ENCODE measurements around the gene ABCC5.
A peak's percentile ranks its signal among the peaks of the same experiment; 100 is the strongest.
"Not testable (repeated sequence)": the region's sequence is repeated elsewhere in the genome, so short reads cannot be mapped to it uniquely, and the experiment has no call there.

Gene ABCC5

DNA sequence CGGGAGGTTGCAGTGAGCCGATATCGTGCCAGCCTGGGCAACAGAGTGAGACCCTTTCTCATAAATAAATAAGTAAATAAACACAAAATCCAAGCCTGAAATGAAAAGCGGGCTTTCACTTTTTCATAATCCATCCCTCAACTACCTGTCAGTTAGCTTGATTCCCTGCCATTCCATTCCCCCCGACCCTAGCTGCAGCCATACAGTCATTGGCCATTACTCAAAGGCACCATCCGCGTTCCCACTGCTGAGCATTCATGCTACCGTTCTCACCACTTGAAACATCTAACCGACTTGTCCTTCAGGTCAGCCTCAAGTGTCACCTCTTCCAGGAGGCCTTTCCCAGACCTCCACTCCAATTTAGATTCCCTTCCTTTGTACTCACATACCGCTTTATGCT, 131.9 kb downstream of the ABCC5 start:
- no peak for DNase-seq (ENCODE audit: low spot score)

DNA sequence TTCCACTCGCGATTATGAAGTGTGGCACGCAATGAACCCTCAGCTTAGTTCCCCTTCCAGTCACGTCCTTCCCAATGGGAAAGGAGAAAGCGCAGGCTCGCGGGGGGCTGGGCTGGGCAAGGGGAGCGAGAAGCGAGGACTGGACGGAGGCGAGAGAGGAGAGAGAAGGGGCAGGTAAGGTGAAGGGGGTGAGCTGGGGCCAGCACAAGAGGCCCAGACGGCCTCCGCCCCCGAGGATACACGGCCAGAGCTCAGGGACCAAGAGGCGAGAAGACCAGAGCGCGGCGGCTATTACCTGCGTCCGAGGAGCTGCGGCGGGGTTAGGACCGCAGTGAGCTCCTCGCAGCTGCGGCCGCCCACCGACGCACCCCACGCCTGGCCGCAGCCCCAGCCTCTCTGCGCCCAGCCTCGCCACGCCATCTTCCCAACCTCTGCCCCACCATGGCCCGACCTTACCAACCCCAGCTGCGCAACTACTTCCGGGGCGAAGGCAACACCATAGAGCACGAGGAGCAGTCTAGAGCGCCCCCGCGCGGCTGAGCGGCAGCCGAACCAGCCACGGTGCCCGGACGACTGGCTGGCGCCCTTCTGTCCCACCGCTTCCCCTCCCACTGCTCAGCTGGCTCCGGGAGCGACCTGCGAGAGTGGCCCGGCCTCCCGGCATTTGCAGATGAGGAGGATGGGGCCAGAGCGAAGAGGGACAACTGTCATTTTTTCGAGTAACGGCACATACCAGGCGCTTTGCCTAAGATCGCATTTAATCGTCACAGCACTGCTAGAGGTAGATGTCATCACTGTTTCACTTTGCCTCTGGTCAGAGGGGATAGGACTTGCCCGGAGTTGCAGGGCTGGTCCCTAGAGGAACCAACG, 133.0 kb downstream of the ABCC5 start, which contains the start of gene PARL:
Gene PARL (minus strand): TSS at position 454 of the 870 bp plus-strand sequence. CDS start 34 bp downstream, at position 420.
- peak; percentile 96 for DNase-seq (ENCODE audit: low spot score)

DNA sequence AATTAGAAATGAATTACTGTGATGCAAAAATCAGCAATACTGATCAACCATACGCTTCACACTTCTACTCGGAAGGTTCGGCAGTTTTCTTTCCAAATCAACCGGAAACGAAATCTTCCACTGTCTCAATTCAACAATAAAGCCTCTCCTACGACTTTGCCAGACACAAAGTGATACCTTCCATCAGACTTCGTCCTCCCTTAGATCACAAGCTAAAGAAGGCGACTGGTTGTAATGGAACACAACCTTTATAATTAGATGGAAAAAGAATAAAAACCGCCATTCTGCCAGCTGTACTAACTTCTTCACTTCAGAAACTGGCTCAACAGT, 133.6 kb downstream of the ABCC5 start:
- DNase-seq (ENCODE audit: low spot score) = no peak

DNA sequence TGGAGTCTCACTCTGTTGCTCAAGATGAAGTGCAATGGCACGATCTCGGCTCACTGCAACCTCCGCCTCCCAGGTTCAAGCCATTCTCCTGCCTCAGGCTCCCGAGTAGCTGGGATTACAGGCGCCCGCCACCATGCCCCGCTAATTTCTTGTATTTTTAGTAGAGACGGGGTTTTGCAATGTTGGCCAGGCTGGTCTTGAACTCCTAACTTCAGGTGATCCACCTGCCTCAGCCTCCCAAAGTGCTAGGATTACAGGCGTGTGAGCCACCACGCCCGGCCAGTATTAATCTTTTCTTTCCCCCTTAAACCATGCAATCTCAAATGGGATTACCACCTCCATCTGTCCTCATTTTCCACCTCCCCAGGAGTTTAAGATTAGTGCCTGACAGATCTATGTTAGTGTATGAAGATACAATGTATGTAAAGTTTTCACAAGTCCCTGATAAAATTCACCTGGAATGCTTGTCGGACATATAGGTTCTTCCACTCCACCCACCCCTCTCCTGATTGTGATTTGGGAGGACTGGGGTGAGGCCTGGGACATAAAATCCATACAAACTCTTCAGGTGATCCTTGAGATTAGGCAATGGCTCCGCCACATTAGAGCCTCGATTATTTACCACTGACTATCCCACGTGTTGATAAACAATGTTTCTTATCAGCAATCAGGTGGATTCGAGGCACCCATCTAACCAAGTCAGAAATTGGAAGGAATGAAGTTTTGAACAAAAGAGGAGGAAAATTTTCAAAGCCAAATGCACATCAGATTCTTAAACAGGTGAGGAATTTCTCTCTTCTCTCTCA, 134.2 kb downstream of the ABCC5 start:
- DNase-seq (ENCODE audit: low spot score) = no peak

GRCh38 chr3:183880121-183880520, 137.6 kb downstream of the ABCC5 start:
- DNase-seq (ENCODE audit: low spot score) = no peak

- DNase-seq (ENCODE audit: low spot score) = no peak
These were observed 138.4 kb downstream of the ABCC5 start for GRCh38 chr3:183879243-183879642.

- DNase-seq (ENCODE audit: low spot score) = no peak
These were observed 139.6 kb downstream of the ABCC5 start for GRCh38 chr3:183878071-183878470.

- DNase-seq (ENCODE audit: low spot score) = not testable (repeated sequence)
These were observed 140.5 kb downstream of the ABCC5 start for GRCh38 chr3:183877227-183877626.

DNA sequence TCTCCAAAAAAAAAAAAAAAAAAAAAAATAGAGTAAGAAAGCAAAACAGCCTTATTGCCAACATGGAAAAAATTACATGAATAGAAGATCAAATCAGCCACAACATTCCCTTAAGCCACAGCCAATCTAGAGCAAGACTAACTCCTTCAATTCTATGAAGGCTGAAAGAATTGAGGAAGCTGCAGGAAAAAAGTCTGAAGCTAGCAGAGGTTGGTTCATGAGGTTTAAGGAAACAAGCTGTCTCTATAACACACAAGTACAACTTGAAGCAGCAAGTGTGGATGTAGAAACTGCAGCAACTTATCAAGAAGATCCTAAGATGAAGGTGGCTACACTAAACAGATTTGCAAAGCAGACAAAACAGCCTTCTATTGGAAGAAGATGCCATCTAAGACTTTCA, 142.3 kb downstream of the ABCC5 start:
- DNase-seq (ENCODE audit: low spot score) = no peak

DNA sequence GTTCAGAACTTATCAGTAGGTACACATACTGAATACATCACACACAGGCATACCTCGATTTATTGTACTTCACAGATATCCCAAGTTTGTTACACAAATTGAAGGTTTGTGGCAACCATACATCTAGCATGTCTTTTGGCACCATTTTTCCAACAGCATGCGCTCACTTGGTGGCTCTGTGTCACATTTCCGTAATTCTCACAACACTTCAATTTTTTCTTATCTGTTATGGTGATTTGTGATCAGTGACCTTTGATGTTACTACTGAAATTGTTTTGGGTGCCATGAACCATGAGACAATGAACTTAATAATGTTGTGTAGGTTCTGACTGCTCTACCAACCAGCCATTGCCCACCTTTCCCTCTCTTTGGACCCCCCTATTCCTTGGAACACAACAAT, 143.8 kb downstream of the ABCC5 start:
- DNase-seq (ENCODE audit: low spot score) = no peak

GRCh38 chr3:183871541-183871940, 146.1 kb downstream of the ABCC5 start:
- no peak for DNase-seq (ENCODE audit: low spot score)

DNA sequence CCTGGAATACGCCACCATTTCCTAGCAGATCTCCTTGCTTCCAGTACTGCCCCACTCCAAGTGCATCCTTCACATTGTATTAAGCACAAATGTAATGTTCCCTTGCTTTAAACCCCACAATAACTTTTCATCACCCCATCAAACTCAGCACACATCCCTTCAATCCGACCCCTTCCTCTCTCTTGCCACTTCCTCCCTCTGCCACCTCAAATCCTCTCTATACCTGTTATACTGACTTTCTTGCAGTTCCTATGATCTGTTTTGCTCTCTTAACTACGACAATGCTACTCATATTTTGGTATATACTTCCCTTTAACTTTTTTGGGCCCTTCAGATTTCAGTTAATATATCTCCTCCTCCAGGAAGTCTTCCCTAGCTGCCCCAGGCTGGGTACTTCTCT, 147.1 kb downstream of the ABCC5 start:
- DNase-seq (ENCODE audit: low spot score) = no peak
